Fibroblast of pulmonary artery (primary cell): ENCODE results near the gene KIAA1217.

Experiments used
- DNase-seq: peaks from one replicate; pipeline ENCODE4 v3.0.0-alpha.2; 2010; ENCODE audit warnings: low read depth
- H3K4me3 ChIP-seq: replicated peaks from 2 replicates; pipeline ENCODE4 v1.5.1; 2011; ENCODE audit warnings: low read depth, mild to moderate bottlenecking, control low read depth, low read length, moderate library complexity
- TF ChIP-seq, protein P1 (sequence below): IDR thresholded peaks from 2 replicates; pipeline ENCODE4 v1.5.1; 2011; ENCODE audit warnings: mild to moderate bottlenecking, control low read depth, low read length, inconsistent platforms; ENCODE audit errors: missing control alignments

The KIAA1217 gene

DNA sequence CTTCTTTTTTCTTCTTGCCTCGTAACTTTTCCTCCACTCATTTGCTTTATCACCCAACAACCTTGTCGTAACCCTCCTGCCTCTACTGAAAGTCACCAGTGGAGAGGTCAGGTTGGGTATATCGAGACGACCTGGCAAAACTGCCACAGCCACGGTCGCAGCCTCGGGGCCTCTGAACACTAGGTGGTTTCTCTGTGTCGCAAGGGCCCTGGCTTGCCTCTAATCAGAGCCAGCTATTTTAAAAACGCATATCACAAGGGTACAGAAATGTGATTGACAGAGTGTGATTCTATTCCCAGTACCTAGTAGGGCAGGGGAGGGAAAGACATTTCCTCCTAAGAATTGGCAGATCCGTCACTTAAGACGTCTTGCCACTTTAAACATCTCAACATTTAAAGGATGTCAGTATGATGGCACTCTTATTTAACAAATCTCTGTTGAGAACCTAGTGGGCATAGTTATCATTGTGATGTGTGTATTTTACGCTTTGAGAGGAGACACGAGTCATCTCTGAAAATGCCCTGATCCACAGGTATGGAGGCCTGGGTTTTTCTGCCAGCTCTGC lies 317.2 kb downstream of the KIAA1217 start:
- TF ChIP-seq, protein P1, sequence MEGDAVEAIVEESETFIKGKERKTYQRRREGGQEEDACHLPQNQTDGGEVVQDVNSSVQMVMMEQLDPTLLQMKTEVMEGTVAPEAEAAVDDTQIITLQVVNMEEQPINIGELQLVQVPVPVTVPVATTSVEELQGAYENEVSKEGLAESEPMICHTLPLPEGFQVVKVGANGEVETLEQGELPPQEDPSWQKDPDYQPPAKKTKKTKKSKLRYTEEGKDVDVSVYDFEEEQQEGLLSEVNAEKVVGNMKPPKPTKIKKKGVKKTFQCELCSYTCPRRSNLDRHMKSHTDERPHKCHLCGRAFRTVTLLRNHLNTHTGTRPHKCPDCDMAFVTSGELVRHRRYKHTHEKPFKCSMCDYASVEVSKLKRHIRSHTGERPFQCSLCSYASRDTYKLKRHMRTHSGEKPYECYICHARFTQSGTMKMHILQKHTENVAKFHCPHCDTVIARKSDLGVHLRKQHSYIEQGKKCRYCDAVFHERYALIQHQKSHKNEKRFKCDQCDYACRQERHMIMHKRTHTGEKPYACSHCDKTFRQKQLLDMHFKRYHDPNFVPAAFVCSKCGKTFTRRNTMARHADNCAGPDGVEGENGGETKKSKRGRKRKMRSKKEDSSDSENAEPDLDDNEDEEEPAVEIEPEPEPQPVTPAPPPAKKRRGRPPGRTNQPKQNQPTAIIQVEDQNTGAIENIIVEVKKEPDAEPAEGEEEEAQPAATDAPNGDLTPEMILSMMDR = no peak
- no peak overlapping the region for H3K4me3 ChIP-seq
- no peak for DNase-seq

DNA sequence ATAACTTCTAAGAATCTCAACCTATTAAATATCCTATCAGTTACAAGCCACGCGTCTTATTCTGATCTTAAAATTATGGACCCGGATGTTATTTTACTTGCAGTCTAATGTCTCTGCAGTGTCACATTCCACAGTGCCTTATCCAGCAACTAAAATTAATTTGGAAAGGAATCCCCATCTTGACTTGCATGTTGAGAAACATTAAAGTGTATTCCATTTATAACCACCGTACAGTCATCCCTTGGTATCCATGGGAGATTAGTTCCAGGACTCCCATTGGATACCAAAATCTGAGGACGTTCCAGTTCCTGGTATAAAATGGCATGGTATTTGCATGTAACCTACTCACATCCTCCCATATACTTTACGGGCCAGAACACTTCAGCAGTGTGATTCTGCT lies 320.0 kb downstream of the KIAA1217 start:
- TF ChIP-seq, protein P1 = no peak
- no peak overlapping the region for H3K4me3 ChIP-seq
- DNase-seq = peak; percentile 3

DNA sequence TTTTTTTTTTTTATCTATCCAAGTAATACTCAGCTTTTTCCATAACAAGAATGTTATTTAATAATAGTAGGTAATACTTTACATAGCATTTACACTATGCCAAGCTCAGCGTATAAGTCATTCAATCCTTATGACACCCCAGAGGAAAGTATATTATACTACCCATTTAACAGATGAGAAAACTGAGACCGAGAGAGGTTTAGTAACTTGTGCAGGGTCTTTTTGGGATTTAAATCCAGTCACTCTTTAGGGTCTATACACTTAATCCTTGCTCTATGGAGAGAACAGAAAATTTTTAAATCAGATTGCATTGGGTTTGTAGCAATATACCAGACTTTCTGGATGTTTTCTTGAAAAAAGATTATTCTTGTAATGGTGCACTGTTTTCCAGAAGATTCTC lies 322.5 kb downstream of the KIAA1217 start:
- no peak overlapping the region for H3K4me3 ChIP-seq
- DNase-seq = no peak
- TF ChIP-seq, protein P1 = no peak

DNA sequence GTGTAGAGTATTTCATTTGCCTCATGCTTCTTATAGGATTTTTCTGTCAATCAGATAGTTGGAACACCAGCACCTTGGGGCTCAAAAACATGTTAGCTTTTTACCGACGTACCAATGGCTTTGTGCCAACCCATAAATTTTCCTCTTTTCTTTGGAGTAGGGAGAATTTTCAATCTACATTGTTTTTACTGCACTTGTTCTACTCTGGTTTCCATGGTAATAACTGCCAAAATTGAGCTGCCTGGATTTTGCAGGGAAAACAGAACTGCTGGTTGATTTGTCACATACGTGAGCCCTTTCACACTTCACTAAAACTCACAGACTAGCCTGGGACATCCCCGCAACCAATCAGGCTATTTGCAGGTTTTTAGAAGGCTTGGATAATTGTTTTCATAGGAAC lies 325.0 kb downstream of the KIAA1217 start:
- no peak overlapping the region for H3K4me3 ChIP-seq
- DNase-seq = no peak
- TF ChIP-seq, protein P1 = no peak

DNA sequence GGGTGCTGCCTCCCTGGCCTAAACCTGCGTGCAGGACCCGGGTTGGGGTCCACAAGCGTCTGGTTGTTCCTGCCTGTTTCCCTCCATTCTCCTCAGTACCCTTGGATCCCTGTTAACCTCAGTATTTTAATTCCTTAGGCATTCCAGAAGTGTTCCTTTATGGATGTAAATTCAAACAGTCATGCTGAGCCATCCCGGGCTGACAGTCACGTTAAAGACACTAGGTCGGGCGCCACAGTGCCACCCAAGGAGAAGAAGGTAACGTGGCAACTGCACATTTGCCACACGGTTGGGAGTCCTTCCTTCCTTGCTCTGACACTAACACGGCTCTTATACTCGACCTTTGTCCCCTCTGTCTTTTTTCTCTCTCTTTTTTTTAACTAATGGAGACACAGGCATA lies 327.7 kb downstream of the KIAA1217 start:
- TF ChIP-seq, protein P1 = no peak
- H3K4me3 ChIP-seq = no peak overlapping the region
- DNase-seq = no peak

DNA sequence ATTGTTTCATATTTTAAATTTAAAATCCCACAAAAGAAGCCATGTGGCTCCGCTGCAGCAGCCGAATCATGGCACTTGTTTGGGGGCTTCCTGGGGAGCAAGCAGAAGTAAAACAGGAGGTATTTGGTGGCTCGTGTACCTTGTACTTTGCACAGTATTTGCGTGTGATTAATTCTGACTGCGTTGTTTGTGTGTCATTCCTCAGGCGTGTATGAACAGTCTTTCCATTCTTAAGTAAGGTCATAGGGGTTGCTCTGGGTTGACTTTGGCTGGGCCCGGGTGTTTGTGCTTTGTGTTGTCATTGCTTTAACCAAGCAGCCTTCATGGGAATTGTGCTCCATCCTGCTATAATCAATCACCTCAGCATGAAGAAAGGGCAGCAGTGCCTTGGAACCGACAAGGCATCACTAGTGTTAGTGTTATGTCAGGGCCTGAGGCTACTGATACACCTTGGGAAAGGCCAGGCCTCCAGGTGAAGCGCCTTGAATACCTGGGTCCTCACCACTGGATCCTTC lies 332.4 kb downstream of the KIAA1217 start:
- H3K4me3 ChIP-seq = no peak overlapping the region
- no peak for DNase-seq
- TF ChIP-seq, protein P1 = no peak
